ENCODE data around the gene CCDC188. TPM values are rescaled to one million over a fixed set of nuclear protein-coding genes. Genes with fewer than 3 reads are reported as not detected.

CCDC188 gene
- polyA plus RNA-seq, 1 donor (not counting 4 experiments of a cell fraction or from before 2014, with no cell fraction given) = not detected

DNA sequence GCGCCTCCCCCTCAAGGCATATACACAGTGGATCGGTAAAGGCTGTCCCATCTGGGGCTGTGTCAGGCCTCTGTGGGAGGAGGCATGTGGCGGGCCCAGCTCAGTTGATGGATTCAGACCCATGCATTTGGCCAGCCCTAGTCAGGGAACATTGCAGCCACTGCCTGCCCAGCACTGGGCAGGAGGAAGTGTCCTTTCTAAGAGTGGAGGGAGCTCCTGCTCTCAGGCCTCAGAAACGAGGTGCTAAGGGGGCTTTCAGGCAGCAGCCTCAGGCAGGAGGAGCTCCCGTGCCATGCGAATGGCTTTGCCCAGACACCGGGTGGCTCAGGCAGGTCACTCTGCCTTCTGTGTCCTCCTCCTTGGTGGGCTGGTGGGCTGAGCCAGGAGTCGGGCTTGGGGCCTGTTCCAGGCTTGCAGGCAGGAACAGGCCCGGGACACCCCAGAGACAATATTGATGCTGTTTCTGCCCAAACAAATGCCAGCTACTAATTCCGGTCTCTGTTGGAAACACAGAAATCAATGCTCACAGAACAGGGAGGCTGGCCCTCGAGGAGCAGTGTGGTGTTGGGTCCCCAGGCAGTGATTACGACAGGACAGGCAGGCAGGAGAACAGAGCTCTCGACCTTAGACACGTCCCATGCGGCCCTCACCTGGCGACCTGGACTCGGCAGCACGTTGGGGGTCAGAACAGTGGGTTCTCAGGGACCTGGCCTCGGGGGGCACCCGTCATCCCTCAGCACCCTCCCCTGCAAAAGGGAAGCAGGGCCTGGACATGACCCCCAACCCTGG lies 42.3 kb upstream of the CCDC188 start:
- no peaks in the 10 kb centered on the region for H4K20me1 ChIP-seq (ENCODE audit: control insufficient read depth, extremely low read depth, insufficient read depth, low read length)
- H3K4me1 ChIP-seq (ENCODE audit: control insufficient read depth, extremely low read depth, insufficient read depth, low read length) = no peaks in the 10 kb centered on the region
- dilution Hi-C loops (cut with MboI; ENCODE audit: extremely low pct_ligation_motif_present, low sequenced_read_pairs) = no loop called here
- no peak overlapping the region for H3K4me2 ChIP-seq (ENCODE audit: control insufficient read depth, extremely low read depth, insufficient read depth, low read depth, low read length)
- H3K27ac ChIP-seq (ENCODE audit: control insufficient read depth, insufficient read depth, low read length) = no peak overlapping the region
- DNase-seq (ENCODE audit: low read depth, low spot score) = no peak
- H3K79me2 ChIP-seq (ENCODE audit: control insufficient read depth, insufficient read depth, low read length) = no peaks in the 10 kb centered on the region
- no peaks in the 10 kb centered on the region for H3K36me3 ChIP-seq (ENCODE audit: control insufficient read depth in 2 of 2, extremely low read depth in 1 of 2, insufficient read depth in 2 of 2, low read length in 2 of 2)
- no peak overlapping the region for H2AFZ ChIP-seq (ENCODE audit: control insufficient read depth, low read length)
- no peak overlapping the region for H3K4me3 ChIP-seq (ENCODE audit: control insufficient read depth in 2 of 3, extremely low read depth in 1 of 3, insufficient read depth in 2 of 3, low read depth in 1 of 3, low read length in 3 of 3)
- no peaks in the 10 kb centered on the region for H3K27me3 ChIP-seq (ENCODE audit: control insufficient read depth, extremely low read depth, insufficient read depth, low read length)
- FAIRE-seq = no peak
- H3K9me1 ChIP-seq (ENCODE audit: control insufficient read depth, extremely low read depth, insufficient read depth, low read length) = no peaks in the 10 kb centered on the region
- no peak overlapping the region for H3K9ac ChIP-seq (ENCODE audit: control insufficient read depth, extremely low read depth, insufficient read depth, low read length)
- H3K9me3 ChIP-seq (ENCODE audit: control insufficient read depth, low read depth, low read length) = no peaks in the 10 kb centered on the region
- no peak for TF ChIP-seq CTCF (optimal IDR thresholded peaks at IDR 0.05 in 1 of 3, IDR thresholded peaks at IDR 0.05 in 1 of 3, conservative IDR thresholded peaks at IDR 0.05 in 1 of 3; ENCODE audit: extremely low read depth in 1 of 3, insufficient read depth in 2 of 3, low read length in 3 of 3)
- TF ChIP-seq EZH2 (IDR thresholded peaks at IDR 0.05; ENCODE audit: low read length) = no peak

GRCh38 chr22:20192293-20192971 lies 41.6 kb upstream of the CCDC188 start:
- no peak overlapping the region for H3K9ac ChIP-seq (ENCODE audit: control insufficient read depth, extremely low read depth, insufficient read depth, low read length)
- FAIRE-seq (no peak), DNase-seq (ENCODE audit: low read depth, low spot score) (no peak)
- no peaks in the 10 kb centered on the region for H3K9me1 ChIP-seq (ENCODE audit: control insufficient read depth, extremely low read depth, insufficient read depth, low read length)
- H4K20me1 ChIP-seq (ENCODE audit: control insufficient read depth, extremely low read depth, insufficient read depth, low read length) = no peaks in the 10 kb centered on the region
- no peak overlapping the region for H3K27ac ChIP-seq (ENCODE audit: control insufficient read depth, insufficient read depth, low read length)
- H3K79me2 ChIP-seq (ENCODE audit: control insufficient read depth, insufficient read depth, low read length) = no peaks in the 10 kb centered on the region
- no peaks in the 10 kb centered on the region for H3K36me3 ChIP-seq (ENCODE audit: control insufficient read depth in 2 of 2, extremely low read depth in 1 of 2, insufficient read depth in 2 of 2, low read length in 2 of 2)
- H3K4me2 ChIP-seq (ENCODE audit: control insufficient read depth, extremely low read depth, insufficient read depth, low read depth, low read length) = no peak overlapping the region
- no peaks in the 10 kb centered on the region for H3K9me3 ChIP-seq (ENCODE audit: control insufficient read depth, low read depth, low read length)
- no peak overlapping the region for H3K4me3 ChIP-seq (ENCODE audit: control insufficient read depth in 2 of 3, extremely low read depth in 1 of 3, insufficient read depth in 2 of 3, low read depth in 1 of 3, low read length in 3 of 3)
- dilution Hi-C loops (cut with MboI; ENCODE audit: extremely low pct_ligation_motif_present, low sequenced_read_pairs) = no loop called here
- no peak overlapping the region for H2AFZ ChIP-seq (ENCODE audit: control insufficient read depth, low read length)
- no peaks in the 10 kb centered on the region for H3K4me1 ChIP-seq (ENCODE audit: control insufficient read depth, extremely low read depth, insufficient read depth, low read length)
- TF ChIP-seq EZH2 (IDR thresholded peaks at IDR 0.05; ENCODE audit: low read length) = no peak
- no peak for TF ChIP-seq CTCF (optimal IDR thresholded peaks at IDR 0.05 in 1 of 3, IDR thresholded peaks at IDR 0.05 in 1 of 3, conservative IDR thresholded peaks at IDR 0.05 in 1 of 3; ENCODE audit: extremely low read depth in 1 of 3, insufficient read depth in 2 of 3, low read length in 3 of 3)
- H3K27me3 ChIP-seq (ENCODE audit: control insufficient read depth, extremely low read depth, insufficient read depth, low read length) = no peaks in the 10 kb centered on the region

Data from keratinocyte (primary cell).